HFF-Myc (cell line): ENCODE measurements around the gene CAPG.

Experiments
- DNase-seq: peaks from one replicate; pipeline ENCODE4 v3.0.0-alpha.2; 2011; ENCODE audit warnings: low read depth; ENCODE audit errors: extremely low read depth
- H3K4me3 ChIP-seq: replicated peaks from 2 replicates; pipeline ENCODE4 v1.5.1; 2011; ENCODE audit warnings: low read depth, mild to moderate bottlenecking, control low read depth, low read length
- TF ChIP-seq, protein P1 (sequence below): IDR thresholded peaks from 2 replicates; pipeline ENCODE4 v1.5.1; 2012; ENCODE audit warnings: mild to moderate bottlenecking, low read depth, low read length, control low read depth; ENCODE audit errors: missing control alignments

The CAPG gene

DNA sequence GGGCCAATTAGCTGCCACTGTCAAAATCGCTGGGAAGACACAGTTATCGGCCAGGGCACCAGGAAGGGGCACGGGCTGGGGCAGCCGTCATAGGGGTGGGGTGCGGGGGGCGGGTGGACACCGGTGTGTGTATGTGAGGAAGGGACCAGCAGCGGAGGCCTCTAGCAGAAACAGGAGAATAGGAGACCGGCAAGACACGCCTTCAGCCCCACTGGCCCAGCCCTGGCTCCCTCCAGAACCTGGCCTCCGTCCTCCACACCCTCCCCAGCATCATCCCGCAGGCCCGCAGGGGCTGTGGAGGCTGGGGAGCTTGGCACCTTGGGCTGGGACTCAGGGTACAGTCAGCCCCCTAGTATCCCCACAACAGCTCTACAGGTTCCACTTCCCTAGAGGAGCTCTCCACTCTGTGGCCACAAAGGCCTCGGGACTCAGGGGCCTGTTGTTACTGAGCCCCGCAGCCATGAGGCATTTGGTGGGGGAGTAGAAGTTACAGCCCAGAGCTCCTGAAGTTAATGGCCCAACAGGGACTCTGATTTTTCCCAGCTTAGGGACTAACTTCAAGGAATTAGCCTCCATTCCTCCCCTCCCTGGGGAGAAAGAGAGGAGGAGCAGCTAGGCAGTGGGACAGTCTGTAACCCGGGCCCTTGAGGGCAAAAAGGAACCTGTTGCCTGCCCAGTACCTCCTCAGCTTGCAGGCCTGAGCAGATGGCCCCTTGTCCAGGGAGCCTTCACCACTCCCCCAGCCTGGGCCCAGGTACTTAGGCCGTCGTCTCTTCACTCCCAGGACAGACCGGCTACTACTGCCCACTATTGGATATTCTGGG lies 28.2 kb upstream of the CAPG start:
- no peak for DNase-seq
- TF ChIP-seq, protein P1, sequence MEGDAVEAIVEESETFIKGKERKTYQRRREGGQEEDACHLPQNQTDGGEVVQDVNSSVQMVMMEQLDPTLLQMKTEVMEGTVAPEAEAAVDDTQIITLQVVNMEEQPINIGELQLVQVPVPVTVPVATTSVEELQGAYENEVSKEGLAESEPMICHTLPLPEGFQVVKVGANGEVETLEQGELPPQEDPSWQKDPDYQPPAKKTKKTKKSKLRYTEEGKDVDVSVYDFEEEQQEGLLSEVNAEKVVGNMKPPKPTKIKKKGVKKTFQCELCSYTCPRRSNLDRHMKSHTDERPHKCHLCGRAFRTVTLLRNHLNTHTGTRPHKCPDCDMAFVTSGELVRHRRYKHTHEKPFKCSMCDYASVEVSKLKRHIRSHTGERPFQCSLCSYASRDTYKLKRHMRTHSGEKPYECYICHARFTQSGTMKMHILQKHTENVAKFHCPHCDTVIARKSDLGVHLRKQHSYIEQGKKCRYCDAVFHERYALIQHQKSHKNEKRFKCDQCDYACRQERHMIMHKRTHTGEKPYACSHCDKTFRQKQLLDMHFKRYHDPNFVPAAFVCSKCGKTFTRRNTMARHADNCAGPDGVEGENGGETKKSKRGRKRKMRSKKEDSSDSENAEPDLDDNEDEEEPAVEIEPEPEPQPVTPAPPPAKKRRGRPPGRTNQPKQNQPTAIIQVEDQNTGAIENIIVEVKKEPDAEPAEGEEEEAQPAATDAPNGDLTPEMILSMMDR = no peak
- peak overlapping the region; percentile 16 for H3K4me3 ChIP-seq

- TF ChIP-seq, protein P1 = no peak
- peak overlapping the region; percentile 27 for H3K4me3 ChIP-seq
- no peak for DNase-seq
These were observed 27.5 kb upstream of the CAPG start for GRCh38 chr2:85437488-85438200.

DNA sequence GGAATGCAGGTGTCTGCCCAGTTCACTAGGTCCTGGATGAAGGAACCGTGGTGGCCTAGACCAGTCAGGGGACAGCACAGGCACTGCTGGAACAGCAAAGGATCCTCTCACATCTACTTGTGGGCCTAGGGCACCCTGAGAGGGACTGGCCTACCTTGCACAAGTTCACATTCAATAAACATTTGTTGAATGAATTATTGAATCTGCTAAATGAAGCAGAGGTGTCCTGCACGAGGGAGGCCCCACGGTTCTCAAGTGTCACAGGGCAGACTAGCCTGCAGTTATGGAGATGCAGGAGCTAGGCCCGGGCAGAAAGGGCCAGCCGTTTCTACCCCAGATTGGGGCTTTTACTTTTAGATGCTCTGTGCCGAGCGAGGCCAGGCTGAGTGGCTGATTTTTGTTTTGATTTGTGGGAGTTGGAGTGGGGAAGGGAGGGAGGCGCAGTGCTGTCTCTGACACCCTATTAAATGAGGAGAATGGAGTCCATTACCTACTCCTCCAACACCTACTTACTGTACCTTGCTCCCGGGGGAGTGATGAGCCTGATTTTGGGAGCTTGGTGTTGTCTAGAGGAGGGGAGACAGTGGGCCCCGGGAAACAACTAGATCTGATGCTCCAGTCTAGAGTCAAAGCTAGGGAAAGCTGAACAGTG lies 26.8 kb upstream of the CAPG start:
- no peak for DNase-seq
- no peak overlapping the region for H3K4me3 ChIP-seq
- TF ChIP-seq, protein P1 = no peak

DNA sequence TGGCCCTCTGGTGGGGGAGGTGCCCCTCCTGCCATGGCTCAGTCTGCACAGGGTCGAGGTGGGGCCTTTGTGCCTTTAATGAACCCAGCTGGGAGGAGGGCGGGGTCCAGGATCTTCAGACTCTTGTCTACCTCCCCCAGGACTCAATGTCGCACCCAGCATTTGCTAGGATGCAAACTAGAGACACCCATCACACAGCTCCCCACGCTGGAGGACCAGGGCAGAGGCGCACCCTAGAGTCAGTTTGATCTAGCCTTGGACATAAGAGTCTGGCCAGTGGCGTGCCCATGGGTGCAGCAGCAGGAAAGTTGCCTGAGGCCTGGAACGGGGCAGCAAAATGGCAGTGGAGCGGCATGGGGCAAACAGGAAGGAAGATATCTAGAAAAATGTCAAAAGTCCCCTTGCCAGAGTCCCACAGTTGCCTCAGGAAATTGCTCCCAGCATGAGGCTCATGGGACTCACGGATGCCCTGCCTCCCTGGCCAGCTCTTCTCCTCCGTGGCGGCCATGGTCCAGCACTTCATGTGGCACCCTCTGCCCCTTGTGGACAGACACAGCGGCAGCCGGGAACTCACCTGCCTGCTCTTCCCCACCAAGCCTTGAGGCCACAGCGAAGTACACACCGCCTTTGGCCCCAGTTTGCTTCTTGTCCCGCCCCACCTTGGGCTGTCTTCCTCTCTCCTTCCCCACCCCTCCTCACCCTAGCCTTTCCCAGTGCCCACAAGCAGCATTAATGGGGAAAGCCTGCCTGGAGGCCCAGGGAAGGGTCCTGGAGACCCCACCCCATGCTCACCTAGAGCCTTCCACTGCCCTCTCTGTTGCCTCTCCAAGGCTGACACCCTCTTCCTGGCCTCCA lies 26.0 kb upstream of the CAPG start:
- H3K4me3 ChIP-seq = no peak overlapping the region
- no peak for DNase-seq
- TF ChIP-seq, protein P1 = no peak

DNA sequence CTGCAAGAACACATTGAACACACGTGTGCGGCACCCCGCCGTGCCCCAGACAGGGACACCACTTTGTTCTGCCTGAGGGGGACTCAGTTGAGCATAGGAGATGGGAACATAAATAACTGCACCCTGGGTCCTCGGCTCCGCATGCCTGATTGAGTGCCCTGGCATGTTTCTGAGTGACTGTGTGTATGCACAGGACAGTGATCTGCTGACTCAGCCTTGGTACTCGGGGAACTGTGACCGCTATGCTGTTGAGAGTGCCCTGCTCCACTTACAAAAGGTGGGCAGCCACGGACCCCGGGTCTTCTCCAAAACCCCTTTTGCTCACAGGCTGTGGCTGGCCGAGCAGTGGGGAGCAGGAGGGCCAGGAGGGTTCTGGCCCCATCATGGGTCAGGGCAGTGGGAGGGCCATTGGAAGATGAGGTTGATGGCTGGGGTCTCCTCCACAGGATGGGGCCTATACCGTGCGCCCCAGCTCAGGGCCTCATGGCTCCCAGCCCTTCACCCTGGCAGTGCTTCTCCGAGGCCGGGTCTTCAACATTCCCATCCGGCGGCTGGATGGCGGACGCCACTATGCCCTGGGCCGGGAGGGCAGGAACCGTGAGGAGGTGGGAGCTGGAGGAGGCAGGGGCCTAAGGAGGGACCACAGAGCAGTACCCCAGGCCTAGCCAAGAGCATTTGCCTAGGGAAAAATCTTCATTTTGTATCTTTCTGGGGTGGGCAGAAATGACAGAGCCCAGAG lies 25.2 kb upstream of the CAPG start:
- TF ChIP-seq, protein P1 = no peak
- no peak overlapping the region for H3K4me3 ChIP-seq
- no peak for DNase-seq
